GM21529 (cell line): ENCODE measurements around the gene KRT75.

Experiments
- ATAC-seq: cut with Tn5 transposase; IDR thresholded peaks from one replicate; pipeline ENCODE4 v1.9.1; 2021; ENCODE audit not compliant: unreplicated experiment

KRT75 gene

GRCh38 chr12:52394836-52395405 is 39.2 kb downstream of the KRT75 start:
- no peak for ATAC-seq

- no peak for ATAC-seq
Observed at GRCh38 chr12:52392465-52393007, 41.6 kb downstream of the KRT75 start.

GRCh38 chr12:52391618-52392002 is 42.6 kb downstream of the KRT75 start:
- no peak for ATAC-seq

GRCh38 chr12:52390739-52391617 is 43.2 kb downstream of the KRT75 start:
- no peak for ATAC-seq

GRCh38 chr12:52389313-52390207 is 44.6 kb downstream of the KRT75 start:
- no peak for ATAC-seq

GRCh38 chr12:52387859-52388258 is 46.3 kb downstream of the KRT75 start:
- no peak for ATAC-seq

GRCh38 chr12:52385226-52385702 is 48.9 kb downstream of the KRT75 start, which contains the start of gene KRT84:
TSS of gene KRT84 (minus strand) at chr12:52385652. CDS start at chr12:52385585, 67 bp downstream.
- ATAC-seq: no peak

GRCh38 chr12:52383331-52383730 is 50.8 kb downstream of the KRT75 start:
- no peak for ATAC-seq

- no peak for ATAC-seq
Observed at GRCh38 chr12:52382854-52383253, 51.3 kb downstream of the KRT75 start.

- no peak for ATAC-seq
Observed at GRCh38 chr12:52381206-52381605, 53.0 kb downstream of the KRT75 start.

- ATAC-seq: no peak
Observed at GRCh38 chr12:52380271-52380694, 53.9 kb downstream of the KRT75 start.

- no peak for ATAC-seq
Observed at GRCh38 chr12:52379536-52379935, 54.6 kb downstream of the KRT75 start.

GRCh38 chr12:52378091-52378490 is 56.1 kb downstream of the KRT75 start:
- no peak for ATAC-seq

- no peak for ATAC-seq
Observed at GRCh38 chr12:52377266-52377665, 56.9 kb downstream of the KRT75 start.
